WTC11 (cell line): ENCODE results near the gene IFNLR1.

Experiments used
- ATF3 ChIP-seq: sonication (generic); formaldehyde crosslinking; conservative IDR thresholded peaks from 2 replicates; pipeline ENCODE4 v1.8.1; 2022; ENCODE audit warnings: mild to moderate bottlenecking, missing genetic modification reagents
- CTCF ChIP-seq: fragments of 200-600 bp; IDR thresholded peaks from 2 replicates; pipeline ENCODE4 v1.8.0; 2022; ENCODE audit warnings: antibody characterized with exemption
- E2F1 ChIP-seq: sonication (generic); formaldehyde crosslinking; IDR thresholded peaks from 2 replicates; pipeline ENCODE4 v1.8.0; 2022; ENCODE audit warnings: mild to moderate bottlenecking, missing genetic modification reagents
- HMGXB4 ChIP-seq: sonication (generic); formaldehyde crosslinking; IDR thresholded peaks from 2 replicates; pipeline ENCODE4 v1.8.1; 2023; ENCODE audit warnings: mild to moderate bottlenecking, moderate library complexity, missing genetic modification reagents
- MLX ChIP-seq: sonication (generic); formaldehyde crosslinking; IDR thresholded peaks from 2 replicates; pipeline ENCODE4 v1.8.1; 2023; ENCODE audit warnings: mild to moderate bottlenecking, missing genetic modification reagents, moderate library complexity
- NFE2L1 ChIP-seq: sonication (generic); formaldehyde crosslinking; IDR thresholded peaks from 2 replicates; pipeline ENCODE4 v1.8.1; 2023; ENCODE audit warnings: missing genetic modification reagents
- NFYB ChIP-seq: sonication (generic); formaldehyde crosslinking; conservative IDR thresholded peaks from 2 replicates; pipeline ENCODE4 v1.8.0; 2022; ENCODE audit warnings: low read depth, missing genetic modification reagents
- PRDM15 ChIP-seq: sonication (generic); formaldehyde crosslinking; IDR thresholded peaks from 2 replicates; pipeline ENCODE4 v1.8.0; 2022; ENCODE audit warnings: missing genetic modification reagents
- TEAD1 ChIP-seq: sonication (generic); formaldehyde crosslinking; IDR thresholded peaks from 2 replicates; pipeline ENCODE4 v1.8.0; 2022; ENCODE audit warnings: mild to moderate bottlenecking, missing genetic modification reagents
- USF2 ChIP-seq: sonication (generic); formaldehyde crosslinking; IDR thresholded peaks from 2 replicates; pipeline ENCODE4 v1.8.1; 2023; ENCODE audit warnings: mild to moderate bottlenecking, missing genetic modification reagents, moderate library complexity
- ZNF232 ChIP-seq: sonication (generic); formaldehyde crosslinking; IDR thresholded peaks from 2 replicates; pipeline ENCODE4 v1.8.0; 2022; ENCODE audit warnings: mild to moderate bottlenecking, missing genetic modification reagents

- no peak for TF ChIP-seq CTCF
- no peak for TF ChIP-seq PRDM15
- TF ChIP-seq E2F1 = no peak
- TF ChIP-seq MLX (CRISPR knock-in tag) = no peak
- TF ChIP-seq ZNF232 (CRISPR knock-in tag) = no peak
- no peak for TF ChIP-seq NFYB (CRISPR knock-in tag)
- TF ChIP-seq NFE2L1 = no peak
- TF ChIP-seq ATF3 (CRISPR knock-in tag) = no peak
- TF ChIP-seq HMGXB4 = no peak
- TF ChIP-seq TEAD1 (CRISPR knock-in tag) = no peak
- TF ChIP-seq USF2 = no peak
These were observed 39.9 kb downstream of the IFNLR1 start for GRCh38 chr1:24147194-24147593.
